ENCODE results near the gene NCBP3.

- TF ChIP-seq CTCF (conservative IDR thresholded peaks at IDR 0.05; ENCODE audit: low read length) (no peak), EZH2phosphoT487 (IDR thresholded peaks at IDR 0.05; ENCODE audit: borderline replicate concordance, low read depth, low read length) (no peak)
Measured at GRCh38 chr17:3754458-3755334, 91.3 kb downstream of the NCBP3 start.
